RWPE1 (cell line): ENCODE measurements around the gene KANK2.

ENCODE experiments used
- CTCF ChIA-PET: fragments of 350-600 bp; sonication (Branson Sonifier 250); formaldehyde crosslinking; extraction: SDS; loops from one replicate; lab custom pipeline; 2021; lab: Yijun Ruan, JAX
- POLR2A ChIA-PET: fragments of 400-600 bp; formaldehyde crosslinking; extraction: SDS; loops from one replicate; lab custom pipeline; 2020; ENCODE audit warnings: antibody characterized with exemption; ENCODE audit not compliant: low non-redundant PET; lab: Yijun Ruan, JAX
- DNase-seq: peaks from one replicate; pipeline ENCODE4 v3.0.0; 2012; ENCODE audit warnings: low spot score
- H3K27ac ChIP-seq: fragments of 450-650 bp; 2 replicates; pipeline ENCODE4 v1.5.1; 2017
- TF ChIP-seq, protein P1 (sequence below): fragments of 450-650 bp; conservative IDR thresholded peaks from 2 replicates; pipeline ENCODE4 v1.5.1; 2017; ENCODE audit warnings: low read depth, mild to moderate bottlenecking

Gene KANK2

DNA sequence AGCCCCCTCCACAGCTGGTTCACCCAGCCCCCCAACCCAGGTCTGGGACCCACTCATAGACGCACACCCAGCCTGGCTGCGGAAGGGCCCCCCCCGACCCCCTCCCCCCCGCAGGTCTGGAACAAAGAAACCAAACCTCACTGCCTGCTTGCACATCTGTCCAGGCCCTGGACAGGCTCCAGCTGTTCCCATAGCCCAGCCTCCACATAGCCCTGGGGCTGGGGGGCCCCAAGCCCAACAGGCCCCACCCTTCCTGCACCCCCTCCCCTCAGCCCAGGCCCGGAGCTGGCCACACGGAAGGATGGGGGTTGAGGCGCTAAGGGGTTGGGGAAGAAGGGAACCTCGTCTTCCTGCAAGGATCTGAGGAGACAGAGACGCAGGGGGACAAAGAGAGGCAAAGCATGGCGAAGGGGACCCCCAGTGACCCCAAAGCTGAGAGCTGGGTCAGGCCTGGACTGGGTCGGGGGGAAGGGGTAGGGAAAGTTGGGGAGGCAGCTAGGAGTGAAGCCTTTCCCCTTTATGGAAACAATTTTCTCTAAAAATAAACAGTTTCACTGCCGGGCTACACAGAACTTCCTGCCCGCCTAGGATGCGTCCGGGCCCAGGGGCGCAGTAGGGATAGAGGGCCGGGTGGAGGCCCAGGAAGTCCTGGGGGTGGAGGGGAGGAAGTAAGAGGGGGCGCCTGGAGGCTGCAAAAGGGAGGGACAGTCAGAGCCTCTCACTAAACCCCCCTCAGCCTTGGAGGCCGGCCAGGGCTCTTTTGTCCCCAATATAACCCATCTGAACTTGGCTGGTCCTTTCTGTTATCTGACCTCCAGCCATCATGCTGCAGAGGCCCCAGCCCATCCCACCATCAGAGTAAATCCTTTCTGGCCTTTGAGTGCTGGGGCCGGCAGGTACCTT, 2.4 kb downstream of the KANK2 start:
- POLR2A ChIA-PET: no interaction called here
- CTCF ChIA-PET: interaction anchor here (0.8 kb wide), 1 partner anchor 30 kb away, joined by 3 read pairs; no protein-coding TSS in a partner anchor
- TF ChIP-seq, protein P1, sequence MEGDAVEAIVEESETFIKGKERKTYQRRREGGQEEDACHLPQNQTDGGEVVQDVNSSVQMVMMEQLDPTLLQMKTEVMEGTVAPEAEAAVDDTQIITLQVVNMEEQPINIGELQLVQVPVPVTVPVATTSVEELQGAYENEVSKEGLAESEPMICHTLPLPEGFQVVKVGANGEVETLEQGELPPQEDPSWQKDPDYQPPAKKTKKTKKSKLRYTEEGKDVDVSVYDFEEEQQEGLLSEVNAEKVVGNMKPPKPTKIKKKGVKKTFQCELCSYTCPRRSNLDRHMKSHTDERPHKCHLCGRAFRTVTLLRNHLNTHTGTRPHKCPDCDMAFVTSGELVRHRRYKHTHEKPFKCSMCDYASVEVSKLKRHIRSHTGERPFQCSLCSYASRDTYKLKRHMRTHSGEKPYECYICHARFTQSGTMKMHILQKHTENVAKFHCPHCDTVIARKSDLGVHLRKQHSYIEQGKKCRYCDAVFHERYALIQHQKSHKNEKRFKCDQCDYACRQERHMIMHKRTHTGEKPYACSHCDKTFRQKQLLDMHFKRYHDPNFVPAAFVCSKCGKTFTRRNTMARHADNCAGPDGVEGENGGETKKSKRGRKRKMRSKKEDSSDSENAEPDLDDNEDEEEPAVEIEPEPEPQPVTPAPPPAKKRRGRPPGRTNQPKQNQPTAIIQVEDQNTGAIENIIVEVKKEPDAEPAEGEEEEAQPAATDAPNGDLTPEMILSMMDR: no peak
- DNase-seq: no peak
- peak overlapping the region; percentile 84 for H3K27ac ChIP-seq

DNA sequence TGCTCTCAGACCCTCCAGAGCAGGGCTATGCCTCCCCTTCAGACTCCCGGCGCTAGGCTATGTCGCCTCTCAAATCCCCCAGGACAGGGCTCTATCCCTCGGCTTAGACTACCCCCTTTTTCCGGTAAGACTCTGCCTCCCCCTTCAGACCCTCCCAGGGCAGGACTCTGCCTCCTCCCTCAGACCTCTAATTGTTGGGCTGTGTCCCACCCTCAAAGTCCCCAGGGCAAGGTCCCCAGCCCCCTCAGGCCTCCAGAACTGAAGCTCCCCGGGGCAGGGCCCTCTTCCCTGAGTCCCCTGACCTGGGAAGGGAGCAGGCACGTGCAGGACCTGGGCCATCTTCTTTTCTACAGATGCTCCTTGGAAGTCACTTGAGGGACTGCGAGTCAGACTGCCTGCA, 3.2 kb downstream of the KANK2 start:
- POLR2A ChIA-PET: no interaction called here

DNA sequence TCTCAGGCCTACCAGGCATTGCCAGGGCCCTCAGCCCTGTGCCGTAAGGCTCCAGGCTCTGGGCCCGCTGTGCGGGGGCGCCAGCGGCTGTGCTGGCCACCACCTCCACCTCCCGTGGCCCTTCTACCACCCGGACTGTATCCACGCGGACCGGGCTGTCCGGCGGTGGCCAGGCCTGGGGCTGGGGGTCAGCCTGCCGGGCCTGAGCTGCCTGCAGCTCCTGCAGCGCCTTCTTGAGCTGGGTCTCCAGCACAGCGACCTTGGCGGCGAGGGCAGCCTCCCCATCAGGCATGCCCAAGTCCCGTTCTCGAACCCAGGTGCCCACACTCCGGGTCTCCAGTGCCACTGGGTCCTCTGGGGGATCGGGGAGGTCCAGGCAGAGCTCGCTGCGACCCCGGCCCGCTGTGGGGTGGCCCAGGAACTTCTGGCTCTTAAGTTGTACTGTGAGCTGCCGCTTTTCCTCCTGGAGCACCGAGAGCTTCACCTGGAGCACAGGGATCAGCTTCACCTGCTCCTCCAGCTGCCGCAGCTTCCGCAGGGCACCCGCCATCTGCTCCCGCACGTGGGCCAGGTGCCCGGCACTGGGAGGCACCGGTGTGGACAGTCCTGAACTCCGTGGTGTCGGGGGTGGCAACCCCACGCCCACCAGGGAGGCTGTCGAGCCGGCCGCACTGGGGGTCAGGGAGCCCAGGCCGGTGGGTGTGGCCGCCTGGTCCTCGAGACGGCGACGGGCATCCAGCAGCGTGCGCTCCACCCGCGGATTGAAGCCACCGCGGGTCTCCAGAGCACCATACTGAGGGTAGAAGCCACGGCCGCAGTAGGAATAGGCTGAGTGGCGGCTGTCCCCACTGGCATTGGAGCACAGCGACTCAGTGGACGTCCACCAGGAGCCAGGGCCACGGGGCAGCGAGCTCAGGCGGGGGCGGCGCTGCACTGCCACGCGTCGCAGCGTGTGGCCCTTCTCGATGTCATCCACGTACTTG, 4.1 kb downstream of the KANK2 start:
- no peak for DNase-seq
- CTCF ChIA-PET: no interaction called here
- peak overlapping the region; percentile 84 for H3K27ac ChIP-seq
- POLR2A ChIA-PET: no interaction called here
- TF ChIP-seq, protein P1: no peak

More for the DNA sequence above, 3.2 kb downstream of the KANK2 start:
- TF ChIP-seq, protein P1: no peak
- peak overlapping the region; percentile 84 for H3K27ac ChIP-seq
- no peak for DNase-seq
- CTCF ChIA-PET: no interaction called here

DNA sequence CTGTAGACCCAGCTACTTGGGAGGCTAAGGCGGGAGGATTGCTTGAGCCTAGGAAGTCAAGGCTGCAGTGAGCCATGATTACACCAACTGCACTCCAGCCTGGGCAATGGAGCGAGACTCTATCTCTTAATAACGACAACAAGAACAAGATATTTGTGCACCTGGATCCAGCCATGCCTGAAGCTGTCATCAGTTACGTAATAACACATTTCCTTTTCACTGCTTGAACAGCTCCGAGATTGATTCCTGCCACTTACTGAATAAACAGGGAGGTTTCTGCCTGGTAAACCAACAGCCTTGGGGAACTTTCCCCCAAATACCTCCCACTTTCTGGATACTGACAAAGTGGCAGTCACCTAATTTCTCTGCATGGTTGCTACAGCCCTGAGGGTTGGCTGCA, 5.4 kb downstream of the KANK2 start:
- CTCF ChIA-PET: no interaction called here
- H3K27ac ChIP-seq: peak overlapping the region; percentile 84
- no peak for DNase-seq
- TF ChIP-seq, protein P1: no peak
- POLR2A ChIA-PET: no interaction called here

DNA sequence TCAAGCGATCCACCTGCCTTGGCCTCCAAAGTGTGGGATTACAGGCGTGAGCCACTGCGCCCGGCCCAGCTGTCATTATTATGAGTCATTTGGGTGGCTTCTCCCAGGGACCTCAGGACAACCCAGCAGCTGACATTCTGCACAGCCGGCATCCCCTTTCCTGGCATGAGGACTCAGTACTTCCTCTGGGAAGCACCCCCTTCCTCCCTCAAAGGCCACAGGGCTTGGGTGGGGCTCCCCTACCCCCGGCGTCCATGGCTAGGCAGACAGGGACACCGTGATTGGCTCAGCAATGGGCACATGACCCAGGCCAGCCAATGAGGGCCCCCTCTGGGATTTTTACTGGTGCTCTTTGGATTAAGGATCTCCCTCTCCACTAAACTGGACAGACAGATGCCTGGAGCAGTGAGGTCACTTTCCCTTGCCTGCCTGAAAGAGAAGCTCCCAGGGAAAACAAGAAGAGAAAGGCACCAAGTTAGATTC, 6.0 kb downstream of the KANK2 start:
- ChIA-PET POLR2A (no interaction called here), CTCF (no interaction called here)
- DNase-seq: peak; percentile 70
- TF ChIP-seq, protein P1: no peak
- peak overlapping the region; percentile 84 for H3K27ac ChIP-seq

DNA sequence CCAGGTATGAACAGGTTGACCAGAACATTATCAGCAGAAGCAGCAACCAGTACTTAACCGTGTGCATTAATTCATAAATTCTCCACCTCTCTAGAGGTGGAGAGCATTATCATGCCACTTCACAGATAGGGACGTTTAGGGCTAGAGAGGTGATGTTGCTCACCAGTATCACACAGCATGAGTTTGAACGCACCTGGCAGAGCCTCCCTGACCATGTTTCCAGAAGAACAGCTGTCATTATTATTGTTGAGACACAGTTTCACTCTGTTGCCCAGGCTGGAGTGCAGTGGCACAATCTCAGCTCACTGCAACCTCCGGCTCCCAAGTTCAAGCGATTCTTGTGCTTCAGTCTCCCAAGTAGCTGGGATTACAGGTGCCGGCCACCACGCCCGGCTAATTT, 6.8 kb downstream of the KANK2 start:
- H3K27ac ChIP-seq: peak overlapping the region; percentile 84
- POLR2A ChIA-PET: interaction anchor here (0.8 kb wide), 1 partner anchor 52 kb away, joined by 3 read pairs; no protein-coding TSS in a partner anchor
- TF ChIP-seq, protein P1: no peak
- DNase-seq: no peak
- CTCF ChIA-PET: interaction anchor here (1.2 kb wide), 1 partner anchor 64 kb away, joined by 5 read pairs; no protein-coding TSS in a partner anchor
